ENCODE data around the gene PROKR1. TPM values are rescaled to one million over a fixed set of nuclear protein-coding genes. Genes with fewer than 3 reads are reported as not detected.

Gene PROKR1
- total RNA-seq, 2 experiments from 2014 or later, result not detected

- no peaks in the 10 kb centered on the region for H3K27me3 Mint-ChIP-seq
- no peak for ATAC-seq (ENCODE audit: poor library complexity)
- H3K27ac Mint-ChIP-seq, result no peak overlapping the region
- no peaks in the 10 kb centered on the region for H3K4me1 Mint-ChIP-seq (ENCODE audit: low read depth)
- intact Hi-C loops (cut with DNase I, micrococcal nuclease), result no loop called here
- Histone ChIP-seq H3K9me3 (ENCODE audit: control insufficient read depth in 1 of 2, insufficient read depth in 1 of 2, low read length in 2 of 2) (peaks cover 4 to 18% of the 10 kb centered on the region in 2 experiments), H3K27ac (ENCODE audit: low read depth in 1 of 2, low read length in 2 of 2) (no peak overlapping the region), H3K36me3 (ENCODE audit: insufficient read depth, low read length) (no peaks in the 10 kb centered on the region), H3K4me3 (ENCODE audit: low read length) (no peak overlapping the region), H3K4me1 (ENCODE audit: insufficient read depth, low read length) (no peaks in the 10 kb centered on the region), H3K27me3 (ENCODE audit: control insufficient read depth in 1 of 2, insufficient read depth in 2 of 2, low read length in 2 of 2) (no peaks in the 10 kb centered on the region)
- POLR2A ChIA-PET, result no interaction called here
- CTCF ChIA-PET, result no interaction called here
- no peak overlapping the region for H3K4me3 Mint-ChIP-seq
- peaks cover 15% of the 10 kb centered on the region for H3K9me3 Mint-ChIP-seq
- no peaks in the 10 kb centered on the region for H3K36me3 Mint-ChIP-seq (ENCODE audit: low read depth)
- no peak for DNase-seq
- TF ChIP-seq CTCF (IDR thresholded peaks at IDR 0.05), result no peak
These were observed 37.4 kb upstream of the PROKR1 start for GRCh38 chr2:68605939-68606338.

GRCh38 chr2:68606759-68607158, 36.6 kb upstream of the PROKR1 start:
- Histone ChIP-seq H3K27ac (ENCODE audit: low read depth in 1 of 2, low read length in 2 of 2) (no peak overlapping the region), H3K36me3 (ENCODE audit: insufficient read depth, low read length) (no peaks in the 10 kb centered on the region), H3K9me3 (ENCODE audit: control insufficient read depth in 1 of 2, insufficient read depth in 1 of 2, low read length in 2 of 2) (peaks cover 4 to 18% of the 10 kb centered on the region in 2 experiments), H3K27me3 (ENCODE audit: control insufficient read depth in 1 of 2, insufficient read depth in 2 of 2, low read length in 2 of 2) (no peaks in the 10 kb centered on the region), H3K4me3 (ENCODE audit: low read length) (no peak overlapping the region), H3K4me1 (ENCODE audit: insufficient read depth, low read length) (no peaks in the 10 kb centered on the region)
- intact Hi-C loops (cut with DNase I, micrococcal nuclease), result no loop called here
- ATAC-seq (ENCODE audit: poor library complexity) (no peak), DNase-seq (no peak)
- Mint-ChIP-seq H3K36me3 (ENCODE audit: low read depth) (no peaks in the 10 kb centered on the region), H3K9me3 (peaks cover 12% of the 10 kb centered on the region), H3K4me1 (ENCODE audit: low read depth) (no peaks in the 10 kb centered on the region), H3K4me3 (no peak overlapping the region), H3K27me3 (no peaks in the 10 kb centered on the region), H3K27ac (no peak overlapping the region)
- ChIA-PET CTCF (no interaction called here), POLR2A (no interaction called here)
- no peak for TF ChIP-seq CTCF (IDR thresholded peaks at IDR 0.05)

- Mint-ChIP-seq H3K27ac (no peak overlapping the region), H3K27me3 (no peaks in the 10 kb centered on the region), H3K9me3 (peaks cover 9% of the 10 kb centered on the region), H3K4me1 (ENCODE audit: low read depth) (no peaks in the 10 kb centered on the region), H3K36me3 (ENCODE audit: low read depth) (no peaks in the 10 kb centered on the region), H3K4me3 (no peak overlapping the region)
- Histone ChIP-seq H3K9me3 (ENCODE audit: control insufficient read depth in 1 of 2, insufficient read depth in 1 of 2, low read length in 2 of 2) (peaks cover 4 to 10% of the 10 kb centered on the region in 2 experiments), H3K27me3 (ENCODE audit: control insufficient read depth in 1 of 2, insufficient read depth in 2 of 2, low read length in 2 of 2) (no peaks in the 10 kb centered on the region), H3K36me3 (ENCODE audit: insufficient read depth, low read length) (no peaks in the 10 kb centered on the region), H3K4me1 (ENCODE audit: insufficient read depth, low read length) (no peaks in the 10 kb centered on the region), H3K4me3 (ENCODE audit: low read length) (no peak overlapping the region), H3K27ac (ENCODE audit: low read depth in 1 of 2, low read length in 2 of 2) (no peak overlapping the region)
- no peak for ATAC-seq (ENCODE audit: poor library complexity)
- POLR2A ChIA-PET, result no interaction called here
- CTCF ChIA-PET, result no interaction called here
- TF ChIP-seq CTCF (IDR thresholded peaks at IDR 0.05), result no peak
- DNase-seq, result no peak
- intact Hi-C loops (cut with DNase I, micrococcal nuclease), result no loop called here
These were observed 35.5 kb upstream of the PROKR1 start for GRCh38 chr2:68607837-68608236.
